HTERT RPE-1 (cell line): ENCODE data around the gene AFAP1L2.

Experiments
- in situ Hi-C: fragments of 300-500 bp; cut with MboI; formaldehyde crosslinking; loops from 4 replicates; pipeline ENCODE4 v1.14.3; 2020; ENCODE audit warnings: low sequenced_read_pairs

The AFAP1L2 gene

GRCh38 chr10:114276066-114276465 lies 128.2 kb downstream of the AFAP1L2 start:
- in situ Hi-C loops, result no loop called here

- in situ Hi-C loops, result no loop called here
Measured at GRCh38 chr10:114274616-114275453, 129.5 kb downstream of the AFAP1L2 start.

GRCh38 chr10:114273910-114274309 lies 130.4 kb downstream of the AFAP1L2 start:
- in situ Hi-C loops, result no loop called here

GRCh38 chr10:114272696-114273095 lies 131.6 kb downstream of the AFAP1L2 start:
- in situ Hi-C loops, result no loop called here

GRCh38 chr10:114271779-114272167 lies 132.5 kb downstream of the AFAP1L2 start:
- in situ Hi-C loops, result no loop called here

- in situ Hi-C loops, result no loop called here
Measured at GRCh38 chr10:114271075-114271778, 133.1 kb downstream of the AFAP1L2 start.

- in situ Hi-C loops, result no loop called here
Measured at GRCh38 chr10:114266521-114266920, 137.8 kb downstream of the AFAP1L2 start.

- in situ Hi-C loops, result no loop called here
Measured at GRCh38 chr10:114265392-114266053, 138.8 kb downstream of the AFAP1L2 start.

- in situ Hi-C loops, result no loop called here
Measured at GRCh38 chr10:114262496-114262895, 141.8 kb downstream of the AFAP1L2 start.

GRCh38 chr10:114261076-114261475 lies 143.2 kb downstream of the AFAP1L2 start:
- in situ Hi-C loops, result no loop called here

- in situ Hi-C loops, result no loop called here
Measured at GRCh38 chr10:114260366-114260765, 143.9 kb downstream of the AFAP1L2 start.

- in situ Hi-C loops, result no loop called here
Measured at GRCh38 chr10:114259824-114260223, 144.5 kb downstream of the AFAP1L2 start.

- in situ Hi-C loops, result no loop called here
Measured at GRCh38 chr10:114258274-114258840, 145.9 kb downstream of the AFAP1L2 start.

GRCh38 chr10:114257498-114257897 lies 146.8 kb downstream of the AFAP1L2 start:
- in situ Hi-C loops, result no loop called here

- in situ Hi-C loops, result no loop called here
Measured at GRCh38 chr10:114256822-114257221, 147.5 kb downstream of the AFAP1L2 start.

GRCh38 chr10:114256008-114256765 lies 148.1 kb downstream of the AFAP1L2 start:
- in situ Hi-C loops, result no loop called here

GRCh38 chr10:114255227-114255626 lies 149.1 kb downstream of the AFAP1L2 start:
- in situ Hi-C loops, result no loop called here

GRCh38 chr10:114252883-114253282 lies 151.4 kb downstream of the AFAP1L2 start:
- in situ Hi-C loops, result no loop called here

GRCh38 chr10:114252092-114252491 lies 152.2 kb downstream of the AFAP1L2 start:
- in situ Hi-C loops, result no loop called here

GRCh38 chr10:114250716-114251115 lies 153.6 kb downstream of the AFAP1L2 start:
- in situ Hi-C loops, result no loop called here

GRCh38 chr10:114250236-114250635 lies 154.1 kb downstream of the AFAP1L2 start:
- in situ Hi-C loops, result no loop called here
